NCI-H1092 (cell line): ENCODE results near the gene UNC93A.
"Not testable (repeated sequence)": the region's sequence is repeated elsewhere in the genome, so short reads cannot be mapped to it uniquely, and the experiment has no call there.

Source experiments
- DNase-seq: peaks from one replicate; lab custom pipeline; 2025; lab: John Stamatoyannopoulos, UW

UNC93A gene

GRCh38 chr6:167341038-167341583 is 50.0 kb downstream of the UNC93A start:
- DNase-seq = peak; percentile 26

- peak; percentile 63 for DNase-seq
Measured at GRCh38 chr6:167341665-167342655, 50.8 kb downstream of the UNC93A start.

GRCh38 chr6:167342879-167343610 is 51.9 kb downstream of the UNC93A start:
- no peak for DNase-seq

GRCh38 chr6:167345348-167345747 is 54.2 kb downstream of the UNC93A start:
- DNase-seq = no peak

- DNase-seq = no peak
Measured at GRCh38 chr6:167345960-167346359, 54.8 kb downstream of the UNC93A start.

GRCh38 chr6:167347226-167347625 is 56.1 kb downstream of the UNC93A start:
- no peak for DNase-seq

GRCh38 chr6:167349631-167350274 is 58.6 kb downstream of the UNC93A start:
- DNase-seq = no peak

- DNase-seq = no peak
Measured at GRCh38 chr6:167350275-167350696, 59.2 kb downstream of the UNC93A start.

GRCh38 chr6:167350731-167351655 is 59.9 kb downstream of the UNC93A start:
- DNase-seq = peak; percentile 91

GRCh38 chr6:167351656-167352345 is 60.7 kb downstream of the UNC93A start:
- DNase-seq = no peak

GRCh38 chr6:167356874-167357273 is 65.8 kb downstream of the UNC93A start:
- DNase-seq = no peak

GRCh38 chr6:167358394-167358793 is 67.3 kb downstream of the UNC93A start:
- DNase-seq = not testable (repeated sequence)

GRCh38 chr6:167361170-167361569 is 70.1 kb downstream of the UNC93A start:
- DNase-seq = not testable (repeated sequence)
